ENCODE data around the gene CGN. TPM values are rescaled to one million over a fixed set of nuclear protein-coding genes. Genes with fewer than 3 reads are reported as not detected.

Gene CGN
- total and polyA plus RNA-seq, 2 of the 13 experiments (the other 11 are each of a cell fraction or from before 2014, with no cell fraction given), result 0.75 to 0.81 TPM

DNA sequence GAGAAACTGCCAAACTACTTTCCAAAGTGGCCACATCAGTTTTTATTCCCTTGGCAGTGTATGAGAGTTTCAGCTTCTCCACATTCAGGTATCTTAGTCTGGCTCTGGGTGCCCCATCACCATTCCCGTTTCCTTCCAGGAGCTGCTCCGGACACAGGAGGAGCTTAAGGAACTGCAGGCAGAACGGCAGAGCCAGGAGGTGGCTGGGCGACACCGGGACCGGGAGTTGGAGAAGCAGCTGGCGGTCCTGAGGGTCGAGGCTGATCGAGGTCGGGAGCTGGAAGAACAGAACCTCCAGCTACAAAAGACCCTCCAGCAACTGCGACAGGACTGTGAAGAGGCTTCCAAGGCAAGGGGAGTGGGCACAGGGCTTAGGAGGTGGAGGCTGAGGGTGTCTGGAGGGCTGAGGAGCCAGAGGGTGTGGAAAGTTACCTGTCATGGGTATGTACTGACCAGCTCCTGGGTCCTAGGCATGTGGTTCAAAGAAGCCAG is 18.1 kb downstream of the CGN start:
- Histone ChIP-seq H3K4me3 (replicated peaks in 1 of 3; ENCODE audit: insufficient read depth in 1 of 3, low read depth in 2 of 3, low read length in 3 of 3) (no peak overlapping the region), H4K20me1 (ENCODE audit: insufficient read depth, low read length) (no peaks in the 10 kb centered on the region), H3K4me2 (ENCODE audit: low read depth, low read length) (no peak overlapping the region), H3K9me3 (ENCODE audit: low read length) (no peaks in the 10 kb centered on the region), H3K27ac (ENCODE audit: extremely low read length, insufficient read depth, low read length) (no peak overlapping the region), H2AFZ (ENCODE audit: low read length) (no peak overlapping the region), H3K4me1 (ENCODE audit: insufficient read depth, low read length) (no peaks in the 10 kb centered on the region), H3K79me2 (ENCODE audit: insufficient read depth, low read length) (no peaks in the 10 kb centered on the region), H3K27me3 (ENCODE audit: control insufficient read depth in 1 of 2, insufficient read depth in 2 of 2, low read length in 2 of 2) (no peaks in the 10 kb centered on the region), H3K9ac (ENCODE audit: insufficient read depth, low read depth, low read length) (no peak overlapping the region), H3K36me3 (replicated peaks in 1 of 2; ENCODE audit: control insufficient read depth in 1 of 2, insufficient read depth in 2 of 2, low read length in 2 of 2) (no peaks in the 10 kb centered on the region)
- no peak for DNase-seq (ENCODE audit: low spot score)
- CTCF ChIA-PET (ENCODE audit: low intra/inter-chr PET ratio, low total read pairs), result no interaction called here
- no peak for FAIRE-seq
- in situ Hi-C loops (cut with HindIII; ENCODE audit: extremely low pct_ligation_motif_present, low pct_unique_long_range_greater_than_20kb), result loop anchor here (25.0 kb wide), 1 partner anchor 208 kb away; no protein-coding TSS in a partner anchor
- no TSS peak for BruUV-seq (replicated peaks)
- intact Hi-C loops (cut with micrococcal nuclease; ENCODE audit: unreplicated experiment), result no loop called here
- TF ChIP-seq ETV5 (CRISPR knock-in tag; IDR thresholded peaks at IDR 0.05; ENCODE audit: borderline replicate concordance) (no peak), ZNF674 (CRISPR knock-in tag; IDR thresholded peaks at IDR 0.05; ENCODE audit: low read depth) (no peak), NR2C2 (CRISPR knock-in tag; IDR thresholded peaks at IDR 0.05; ENCODE audit: borderline replicate concordance) (no peak), ZNF136 (CRISPR knock-in tag; IDR thresholded peaks at IDR 0.05; ENCODE audit: low read depth) (no peak), HNF4G (IDR thresholded peaks at IDR 0.05; ENCODE audit: borderline replicate concordance, low read depth, low read length) (no peak), HNF4G (CRISPR knock-in tag; IDR thresholded peaks at IDR 0.05; ENCODE audit: borderline replicate concordance, low read depth) (no peak), FOXP4 (CRISPR knock-in tag; IDR thresholded peaks at IDR 0.05) (no peak), PRMT3 (CRISPR knock-in tag; IDR thresholded peaks at IDR 0.05; ENCODE audit: borderline replicate concordance, low read depth) (no peak), RFXANK (CRISPR knock-in tag; IDR thresholded peaks at IDR 0.05) (no peak), ZNF441 (CRISPR knock-in tag; IDR thresholded peaks at IDR 0.05; ENCODE audit: borderline replicate concordance) (no peak), AGO2 (optimal IDR thresholded peaks at IDR 0.05; ENCODE audit: low read depth, low read length) (no peak), GPN1 (CRISPR knock-in tag; IDR thresholded peaks at IDR 0.05; ENCODE audit: borderline replicate concordance) (no peak), ZIK1 (CRISPR knock-in tag; IDR thresholded peaks at IDR 0.05; ENCODE audit: borderline replicate concordance, low read depth) (no peak), ZNF816 (CRISPR knock-in tag; IDR thresholded peaks at IDR 0.05; ENCODE audit: borderline replicate concordance) (no peak), GFI1 (CRISPR knock-in tag; IDR thresholded peaks at IDR 0.05; ENCODE audit: borderline replicate concordance) (no peak), MTF1 (CRISPR knock-in tag; IDR thresholded peaks at IDR 0.05) (no peak), ZNF251 (CRISPR knock-in tag; IDR thresholded peaks at IDR 0.05) (no peak)
- TF ChIP-seq, protein P1, sequence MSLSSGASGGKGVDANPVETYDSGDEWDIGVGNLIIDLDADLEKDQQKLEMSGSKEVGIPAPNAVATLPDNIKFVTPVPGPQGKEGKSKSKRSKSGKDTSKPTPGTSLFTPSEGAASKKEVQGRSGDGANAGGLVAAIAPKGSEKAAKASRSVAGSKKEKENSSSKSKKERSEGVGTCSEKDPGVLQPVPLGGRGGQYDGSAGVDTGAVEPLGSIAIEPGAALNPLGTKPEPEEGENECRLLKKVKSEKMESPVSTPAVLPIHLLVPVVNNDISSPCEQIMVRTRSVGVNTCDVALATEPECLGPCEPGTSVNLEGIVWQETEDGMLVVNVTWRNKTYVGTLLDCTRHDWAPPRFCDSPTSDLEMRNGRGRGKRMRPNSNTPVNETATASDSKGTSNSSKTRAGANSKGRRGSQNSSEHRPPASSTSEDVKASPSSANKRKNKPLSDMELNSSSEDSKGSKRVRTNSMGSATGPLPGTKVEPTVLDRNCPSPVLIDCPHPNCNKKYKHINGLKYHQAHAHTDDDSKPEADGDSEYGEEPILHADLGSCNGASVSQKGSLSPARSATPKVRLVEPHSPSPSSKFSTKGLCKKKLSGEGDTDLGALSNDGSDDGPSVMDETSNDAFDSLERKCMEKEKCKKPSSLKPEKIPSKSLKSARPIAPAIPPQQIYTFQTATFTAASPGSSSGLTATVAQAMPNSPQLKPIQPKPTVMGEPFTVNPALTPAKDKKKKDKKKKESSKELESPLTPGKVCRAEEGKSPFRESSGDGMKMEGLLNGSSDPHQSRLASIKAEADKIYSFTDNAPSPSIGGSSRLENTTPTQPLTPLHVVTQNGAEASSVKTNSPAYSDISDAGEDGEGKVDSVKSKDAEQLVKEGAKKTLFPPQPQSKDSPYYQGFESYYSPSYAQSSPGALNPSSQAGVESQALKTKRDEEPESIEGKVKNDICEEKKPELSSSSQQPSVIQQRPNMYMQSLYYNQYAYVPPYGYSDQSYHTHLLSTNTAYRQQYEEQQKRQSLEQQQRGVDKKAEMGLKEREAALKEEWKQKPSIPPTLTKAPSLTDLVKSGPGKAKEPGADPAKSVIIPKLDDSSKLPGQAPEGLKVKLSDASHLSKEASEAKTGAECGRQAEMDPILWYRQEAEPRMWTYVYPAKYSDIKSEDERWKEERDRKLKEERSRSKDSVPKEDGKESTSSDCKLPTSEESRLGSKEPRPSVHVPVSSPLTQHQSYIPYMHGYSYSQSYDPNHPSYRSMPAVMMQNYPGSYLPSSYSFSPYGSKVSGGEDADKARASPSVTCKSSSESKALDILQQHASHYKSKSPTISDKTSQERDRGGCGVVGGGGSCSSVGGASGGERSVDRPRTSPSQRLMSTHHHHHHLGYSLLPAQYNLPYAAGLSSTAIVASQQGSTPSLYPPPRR (CRISPR knock-in tag; IDR thresholded peaks at IDR 0.05; ENCODE audit: borderline replicate concordance), result no peak
- ATAC-seq, result no peak
- POLR2A ChIA-PET, result interaction anchor here (1.1 kb wide), 1 partner anchor 10 kb away, joined by 3 read pairs; no protein-coding TSS in a partner anchor
- WGBS (ENCODE audit: low lambda C conversion rate), result 85% methylated on average over 11 of the region's 11 CpGs
